IMR-90 (cell line): ENCODE measurements around the gene SREBF2. TPM values are rescaled to one million over a fixed set of nuclear protein-coding genes. Genes with fewer than 3 reads are reported as not detected.

Experiments used
- ATAC-seq: fragments of 200-7000 bp; cut with Tn5 transposase; 2 replicates; pipeline ENCODE4 v1.9.1; 2020; ENCODE audit warnings: low read depth, mild to moderate bottlenecking, moderate library complexity
- BruUV-seq: library from RNA; stranded (reverse); fragments of 400-500 nt; replicated peaks from 2 replicates; lab custom pipeline; 2021; lab: Mats Ljungman, UMichigan
- CTCF ChIA-PET: fragments of 300-600 bp; formaldehyde crosslinking; extraction: SDS; loops from one replicate; lab custom pipeline; 2021; ENCODE audit warnings: antibody characterized with exemption; lab: Yijun Ruan, JAX
- POLR2A ChIA-PET: fragments of 300-600 bp; sonication (Branson Sonifier 250); formaldehyde crosslinking; loops from one replicate; lab custom pipeline; 2022; ENCODE audit warnings: antibody characterized with exemption; ENCODE audit not compliant: unreplicated experiment; lab: Charles Lee
- DNase-seq: peaks from one replicate; pipeline ENCODE4 v3.0.0; 2013
- H2AFZ ChIP-seq: replicated peaks from 2 replicates; pipeline ENCODE3; 2013; ENCODE audit warnings: low read length, mild to moderate bottlenecking; ENCODE audit not compliant: poor library complexity
- H2AK5ac ChIP-seq: 2 replicates; pipeline ENCODE4 v1.6.1; 2013; ENCODE audit warnings: low read depth, low read length, inconsistent platforms
- H2AK9ac ChIP-seq: replicated peaks from 2 replicates; pipeline ENCODE3; 2013; ENCODE audit warnings: mild to moderate bottlenecking, low read depth, low read length, moderate library complexity; ENCODE audit not compliant: poor library complexity
- H2BK120ac ChIP-seq: 2 replicates; pipeline ENCODE4 v1.6.1; 2013; ENCODE audit warnings: low read depth, low read length, inconsistent platforms
- H2BK15ac ChIP-seq: 3 replicates; pipeline ENCODE4 v1.6.1; 2013; ENCODE audit warnings: low read depth, low read length, inconsistent platforms
- H2BK20ac ChIP-seq: 2 replicates; pipeline ENCODE4 v1.6.1; 2013; ENCODE audit warnings: low read depth, mild to moderate bottlenecking, inconsistent platforms, low read length, moderate library complexity
- H2BK5ac ChIP-seq: 2 replicates; pipeline ENCODE4 v1.6.1; 2013; ENCODE audit warnings: mild to moderate bottlenecking, low read depth, low read length, inconsistent platforms; ENCODE audit not compliant: poor library complexity, severe bottlenecking
- H3K14ac ChIP-seq: replicated peaks from 2 replicates; pipeline ENCODE4 v1.6.1; 2013; ENCODE audit warnings: low read depth, low read length, inconsistent platforms
- H3K18ac ChIP-seq: 2 replicates; pipeline ENCODE4 v1.6.1; 2013; ENCODE audit warnings: low read depth, low read length, control low read depth
- H3K23ac ChIP-seq: 2 replicates; pipeline ENCODE4 v1.6.1; 2013; ENCODE audit warnings: low read depth, low read length, inconsistent platforms
- H3K27ac ChIP-seq: 2 replicates; pipeline ENCODE4 v1.5.1; 2013; ENCODE audit warnings: mild to moderate bottlenecking, control low read depth, low read length; ENCODE audit not compliant: insufficient read depth
- H3K27me3 ChIP-seq: 2 replicates; pipeline ENCODE4 v1.6.1; 2013; ENCODE audit warnings: low read length; ENCODE audit not compliant: control insufficient read depth, insufficient read depth
- H3K36me3 ChIP-seq: 2 replicates; pipeline ENCODE4 v1.6.1; 2013; ENCODE audit warnings: low read length, mixed read lengths; ENCODE audit not compliant: control insufficient read depth, insufficient read depth
- H3K4ac ChIP-seq: 2 replicates; pipeline ENCODE4 v1.6.1; 2013; ENCODE audit warnings: low read depth, low read length, inconsistent platforms
- H3K4me1 ChIP-seq: 2 replicates; pipeline ENCODE4 v1.6.1; 2013; ENCODE audit warnings: low read length, mixed read lengths; ENCODE audit not compliant: control insufficient read depth, insufficient read depth
- H3K4me2 ChIP-seq: 2 replicates; pipeline ENCODE4 v1.6.1; 2013; ENCODE audit warnings: low read depth, mild to moderate bottlenecking, control low read depth, low read length, moderate library complexity
- H3K4me3 ChIP-seq: 2 replicates; pipeline ENCODE4 v1.5.1; 2013; ENCODE audit warnings: low read depth, mild to moderate bottlenecking, control low read depth, low read length, moderate library complexity; ENCODE audit not compliant: insufficient read depth
- H3K56ac ChIP-seq: 2 replicates; pipeline ENCODE4 v1.6.1; 2013; ENCODE audit warnings: low read length, inconsistent platforms; ENCODE audit not compliant: insufficient read depth; ENCODE audit errors: extremely low read depth
- H3K79me1 ChIP-seq, 2 experiments: 2 replicates each; pipeline ENCODE4 v1.6.1; 2013; ENCODE audit warnings: low read length in 2 of 2, inconsistent platforms in 1 of 2, low read depth in 1 of 2
- H3K9ac ChIP-seq: 2 replicates; pipeline ENCODE4 v1.6.1; 2013; ENCODE audit warnings: low read depth, low read length, control low read depth
- H3K9me1 ChIP-seq: 2 replicates; pipeline ENCODE4 v1.6.1; 2013; ENCODE audit warnings: low read length, inconsistent platforms; ENCODE audit not compliant: insufficient read depth
- H3K9me3 ChIP-seq: 2 replicates; pipeline ENCODE4 v1.6.1; 2013; ENCODE audit warnings: low read length; ENCODE audit not compliant: control insufficient read depth, insufficient read depth
- H4K20me1 ChIP-seq: 2 replicates; pipeline ENCODE4 v1.6.1; 2013; ENCODE audit warnings: low read length, inconsistent platforms; ENCODE audit not compliant: insufficient read depth
- H4K5ac ChIP-seq: 2 replicates; pipeline ENCODE4 v1.6.1; 2013; ENCODE audit warnings: mild to moderate bottlenecking, low read depth, low read length, control low read depth
- H4K8ac ChIP-seq, 2 experiments: 2 replicates each; pipeline ENCODE4 v1.6.1; 2013; ENCODE audit warnings: low read depth in 2 of 2, low read length in 2 of 2, control low read depth in 1 of 2, inconsistent platforms in 1 of 2
- H4K91ac ChIP-seq: 2 replicates; pipeline ENCODE4 v1.6.1; 2013; ENCODE audit warnings: low read depth, low read length, inconsistent platforms; ENCODE audit not compliant: insufficient read depth
- CHD1 ChIP-seq: IDR thresholded peaks from 2 replicates; pipeline ENCODE4 v1.6.1; 2012; ENCODE audit warnings: low read depth, low read length, improper control_type of control experiment
- MAFK ChIP-seq: IDR thresholded peaks from 2 replicates; pipeline ENCODE4 v1.6.1; 2012; ENCODE audit warnings: low read depth, low read length, improper control_type of control experiment
- NFE2L2 ChIP-seq: fragments of 150-350 bp; IDR thresholded peaks from 2 replicates; pipeline ENCODE4 v1.6.1; 2016; ENCODE audit warnings: low read depth, mild to moderate bottlenecking, low read length
- POLR2A ChIP-seq: IDR thresholded peaks from 2 replicates; pipeline ENCODE4 v1.6.1; 2012; ENCODE audit warnings: mild to moderate bottlenecking, low read depth, low read length
- RAD21 ChIP-seq: IDR thresholded peaks from 2 replicates; pipeline ENCODE4 v1.6.1; 2012; ENCODE audit warnings: low read length, improper control_type of control experiment
- RCOR1 ChIP-seq: IDR thresholded peaks from 2 replicates; pipeline ENCODE4 v1.6.1; 2012; ENCODE audit warnings: mild to moderate bottlenecking, low read length, improper control_type of control experiment; ENCODE audit not compliant: insufficient replicate concordance
- RFX5 ChIP-seq: IDR thresholded peaks from 2 replicates; pipeline ENCODE4 v1.8.0; 2012; ENCODE audit warnings: low read depth, mild to moderate bottlenecking, low read length, moderate library complexity
- SMC3 ChIP-seq: fragments of 150-350 bp; IDR thresholded peaks from 2 replicates; pipeline ENCODE4 v1.6.1; 2016; ENCODE audit warnings: low read depth, mild to moderate bottlenecking, antibody characterized with exemption, low read length, moderate library complexity
- WGBS, 2 experiments: methylation state at CpG; one replicate each; pipeline versions ENCODE4 v1.1.5 to v1.1.7; 2013; ENCODE audit warnings: missing lambda C conversion rate in 2 of 2; ENCODE audit not compliant: insufficient read length in 1 of 2; ENCODE audit errors: extremely low coverage in 2 of 2; 5-methylcytosine and 5-hydroxymethylcytosine counted together
- dilution Hi-C: fragments of 300-500 bp; cut with HindIII; formaldehyde crosslinking; loops from one replicate; pipeline ENCODE4 v1.14.3; 2018; ENCODE audit warnings: low sequenced_read_pairs; ENCODE audit not compliant: unreplicated experiment
- in situ Hi-C: fragments of 300-500 bp; cut with MboI; formaldehyde crosslinking; loops from 3 replicates; pipeline ENCODE4 v1.14.3; 2019; ENCODE audit warnings: low sequenced_read_pairs, inconsistent platforms, mixed read lengths
- intact Hi-C: fragments of 100-400 bp; cut with micrococcal nuclease; formaldehyde crosslinking; loops from 2 replicates; pipeline ENCODE4 v1.10.0; 2022
- polyA plus RNA-seq, 3 experiments: library from polyadenylated mRNA; depleted of rRNA; stranded (reverse); fragments of >200 nt; gene quantifications; 2 replicates each; pipeline ENCODE4 v1.2.3, GENCODE V29; 2012; ENCODE audit warnings: low replicate concordance in 1 of 3
- total RNA-seq: library from RNA; depleted of rRNA; stranded (reverse); fragments of >200 nt; gene quantifications from 2 replicates; pipeline ENCODE4 v1.2.3, GENCODE V29; 2012
- TF ChIP-seq, protein P1 (sequence below): fragments of 150-350 bp; IDR thresholded peaks from 2 replicates; pipeline ENCODE4 v1.6.1; 2017; ENCODE audit warnings: mild to moderate bottlenecking, antibody characterized with exemption, low read length, low read depth
- TF ChIP-seq, protein P2 (sequence below): fragments of 150-350 bp; IDR thresholded peaks from 2 replicates; pipeline ENCODE4 v1.6.1; 2016; ENCODE audit warnings: low read depth, mild to moderate bottlenecking, low read length, moderate library complexity, borderline replicate concordance

Gene SREBF2
- total and polyA plus RNA-seq, 2 of the 4 experiments (the other 2 are of a cell fraction), result 8.1 to 47.4 TPM

DNA sequence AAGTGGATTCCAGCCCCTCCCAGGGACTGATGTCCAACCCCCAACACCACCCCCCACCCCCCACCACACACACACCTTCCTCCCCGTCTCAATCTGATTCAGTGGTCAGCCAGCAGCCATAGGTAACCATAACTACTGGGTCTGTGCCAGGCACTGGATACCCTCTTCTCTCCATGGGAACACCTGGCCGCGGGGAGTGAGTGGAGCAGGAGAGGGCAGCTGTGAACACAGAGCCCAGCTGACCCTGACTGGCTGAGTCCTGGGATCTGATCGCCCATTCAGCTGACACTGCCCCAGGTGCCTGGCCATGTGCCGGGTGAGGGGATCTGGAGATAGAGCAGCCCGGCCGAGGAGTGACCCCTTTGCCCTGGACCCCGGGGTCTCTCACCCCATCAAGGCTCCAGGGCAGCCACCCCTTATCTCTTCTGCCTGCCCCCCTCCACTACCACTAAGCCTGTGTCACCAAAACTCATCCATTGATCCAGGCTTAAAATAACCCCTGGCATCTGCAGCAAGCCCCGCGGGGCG lies 84.5 kb downstream of the SREBF2 start (continued):
- TF ChIP-seq, protein P1, sequence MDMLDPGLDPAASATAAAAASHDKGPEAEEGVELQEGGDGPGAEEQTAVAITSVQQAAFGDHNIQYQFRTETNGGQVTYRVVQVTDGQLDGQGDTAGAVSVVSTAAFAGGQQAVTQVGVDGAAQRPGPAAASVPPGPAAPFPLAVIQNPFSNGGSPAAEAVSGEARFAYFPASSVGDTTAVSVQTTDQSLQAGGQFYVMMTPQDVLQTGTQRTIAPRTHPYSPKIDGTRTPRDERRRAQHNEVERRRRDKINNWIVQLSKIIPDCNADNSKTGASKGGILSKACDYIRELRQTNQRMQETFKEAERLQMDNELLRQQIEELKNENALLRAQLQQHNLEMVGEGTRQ, result no peak
- no peak for TF ChIP-seq RCOR1

DNA sequence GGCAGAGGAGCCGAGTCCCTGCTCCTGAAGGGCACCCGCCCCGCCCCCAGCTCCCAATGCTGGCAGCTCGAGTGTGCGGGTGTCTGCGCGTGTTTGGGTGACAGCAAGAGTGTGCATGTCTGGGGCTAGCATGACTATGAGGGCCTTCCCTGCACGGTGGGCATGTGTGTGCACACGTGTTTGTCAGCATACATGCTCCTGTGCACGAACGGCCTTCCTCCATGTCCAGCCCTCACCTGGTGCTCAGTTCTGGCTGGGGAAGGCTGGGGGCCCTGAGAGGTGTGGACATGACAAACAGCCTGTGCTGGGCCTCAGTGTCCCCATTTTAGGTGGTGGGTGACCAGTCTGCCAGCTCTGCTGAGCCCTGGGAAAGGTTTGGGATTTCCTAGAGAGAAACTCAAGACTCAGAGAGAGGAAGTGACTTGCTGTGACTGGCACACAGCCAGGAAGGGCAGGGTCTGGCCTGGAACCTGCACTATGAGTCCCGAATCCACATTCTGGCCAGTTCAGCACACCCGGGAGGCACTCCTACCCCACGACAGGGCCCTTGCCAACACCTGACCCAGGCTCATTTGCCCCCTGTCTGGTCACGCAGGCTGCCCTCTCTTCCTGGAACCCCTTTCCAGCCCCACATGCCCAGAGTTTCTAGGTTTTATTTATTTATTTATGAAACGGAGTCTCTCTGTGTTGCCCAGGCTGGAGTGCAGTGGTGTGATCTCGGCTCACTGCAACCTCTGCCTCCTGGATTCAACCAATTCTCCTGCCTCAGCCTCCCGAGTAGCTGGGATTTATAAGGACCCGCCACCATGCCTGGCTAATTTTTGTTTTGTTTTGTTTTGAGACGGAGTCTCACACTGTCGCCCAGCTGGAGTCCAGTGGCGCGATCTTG lies 85.2 kb downstream of the SREBF2 start:
- H3K4ac ChIP-seq, result no peak overlapping the region
- WGBS, 2 experiments, result 73% methylated on average over 11 of the region's 23 CpGs; no CpG with 5 or more reads in 1 of the 2 experiments
- no peak overlapping the region for H3K4me2 ChIP-seq
- no peaks in the 10 kb centered on the region; the same call in 1 of the 2 replicates for H3K4me1 ChIP-seq
- H2BK20ac ChIP-seq, result no peak overlapping the region
- DNase-seq, result peak; percentile 63
- no peak overlapping the region for H3K4me3 ChIP-seq
- H3K27me3 ChIP-seq, result peaks cover 47% of the 10 kb centered on the region
- no peak overlapping the region for H4K91ac ChIP-seq
- no peak overlapping the region for H3K9ac ChIP-seq
- H4K20me1 ChIP-seq, result no peaks in the 10 kb centered on the region
- ATAC-seq, result no peak
- no peak overlapping the region for H3K56ac ChIP-seq
- intact Hi-C loops, result no loop called here
- peak overlapping the region; percentile 18 for H2AFZ ChIP-seq
- H3K9me3 ChIP-seq, result no peaks in the 10 kb centered on the region
- H3K36me3 ChIP-seq, result no peaks in the 10 kb centered on the region
- no peak overlapping the region for H3K18ac ChIP-seq
- TF ChIP-seq POLR2A (no peak), RAD21 (no peak), MAFK (no peak), SMC3 (no peak), NFE2L2 (no peak), RFX5 (no peak), CHD1 (no peak)
- TF ChIP-seq, protein P2, sequence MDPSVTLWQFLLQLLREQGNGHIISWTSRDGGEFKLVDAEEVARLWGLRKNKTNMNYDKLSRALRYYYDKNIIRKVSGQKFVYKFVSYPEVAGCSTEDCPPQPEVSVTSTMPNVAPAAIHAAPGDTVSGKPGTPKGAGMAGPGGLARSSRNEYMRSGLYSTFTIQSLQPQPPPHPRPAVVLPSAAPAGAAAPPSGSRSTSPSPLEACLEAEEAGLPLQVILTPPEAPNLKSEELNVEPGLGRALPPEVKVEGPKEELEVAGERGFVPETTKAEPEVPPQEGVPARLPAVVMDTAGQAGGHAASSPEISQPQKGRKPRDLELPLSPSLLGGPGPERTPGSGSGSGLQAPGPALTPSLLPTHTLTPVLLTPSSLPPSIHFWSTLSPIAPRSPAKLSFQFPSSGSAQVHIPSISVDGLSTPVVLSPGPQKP, result no peak
- ChIA-PET POLR2A (no interaction called here), CTCF (interaction anchor here (0.9 kb wide), 1 partner anchor 8 kb away, joined by 3 read pairs; no protein-coding TSS in a partner anchor)
- no peak overlapping the region for H2BK120ac ChIP-seq
- no peak overlapping the region for H2BK15ac ChIP-seq
- in situ Hi-C loops, result no loop called here
- H4K5ac ChIP-seq, result no peak overlapping the region
- no peak overlapping the region for H4K8ac ChIP-seq
- H2BK5ac ChIP-seq, result no peak overlapping the region
- H3K14ac ChIP-seq, result no peak overlapping the region
- BruUV-seq, result no TSS peak
- peak overlapping the region; percentile 5 for H2AK9ac ChIP-seq
- H3K23ac ChIP-seq, result no peak overlapping the region
- dilution Hi-C loops, result no loop called here
- H3K79me1 ChIP-seq, result no peaks in the 10 kb centered on the region
- H2AK5ac ChIP-seq, result 0 out of 2 replicates have a peak overlapping the region, but pooled peaks have one; percentile 4
- H3K9me1 ChIP-seq, result no peaks in the 10 kb centered on the region; the same call in 1 of the 2 replicates
- H3K27ac ChIP-seq, result no peak overlapping the region
